Panc1 (cell line): ENCODE results near the gene USP5.

Experiments used
- REST ChIP-seq, 2 experiments: IDR thresholded peaks; 2 replicates each; pipeline ENCODE4 v1.6.1; 2011 to 2012; ENCODE audit warnings: low read depth in 2 of 2, control low read depth in 1 of 2, low read length in 1 of 2, mild to moderate bottlenecking in 1 of 2, moderate library complexity in 1 of 2; ENCODE audit not compliant: insufficient read depth in 1 of 2
- TCF7L2 ChIP-seq: IDR thresholded peaks from 2 replicates; pipeline ENCODE4 v1.6.1; 2011; ENCODE audit warnings: mild to moderate bottlenecking, low read depth, low read length, inconsistent platforms
- TF ChIP-seq, protein P1 (sequence below): fragments of 450-650 bp; IDR thresholded peaks from 2 replicates; pipeline ENCODE4 v1.5.1; 2017; ENCODE audit warnings: mild to moderate bottlenecking

DNA sequence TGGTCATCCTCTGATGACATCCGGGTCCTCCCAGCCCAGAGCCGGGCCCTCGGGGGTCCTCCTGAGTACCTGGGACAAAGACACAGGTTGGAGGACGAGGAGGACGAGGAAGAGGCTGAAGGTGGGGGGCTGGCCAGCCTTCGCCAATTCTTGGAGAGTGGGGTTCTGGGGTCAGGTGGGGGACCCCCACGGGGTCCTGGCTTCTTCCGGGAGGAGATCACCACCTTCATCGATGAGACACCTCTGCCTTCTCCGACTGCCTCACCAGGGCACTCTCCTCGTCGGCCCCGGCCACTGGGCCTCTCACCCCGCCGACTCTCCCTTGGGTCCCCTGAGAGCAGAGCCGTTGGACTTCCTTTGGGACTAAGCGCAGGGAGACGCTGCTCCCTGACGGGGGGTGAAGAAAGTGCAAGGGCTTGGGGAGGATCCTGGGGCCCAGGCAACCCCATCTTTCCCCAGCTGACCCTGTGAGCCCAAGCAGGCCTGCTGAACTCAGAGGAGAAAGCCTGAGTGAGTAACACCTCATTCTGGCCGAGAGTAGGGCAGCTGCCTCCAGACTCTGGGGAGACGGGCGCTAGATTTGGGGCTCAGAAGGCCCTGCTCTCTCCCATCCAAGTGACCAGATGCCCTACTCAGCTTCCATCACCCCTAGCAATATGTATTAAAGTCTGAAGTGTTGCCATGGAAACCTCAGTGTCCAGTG is 25.1 kb upstream of the USP5 start:
- TF ChIP-seq, protein P1, sequence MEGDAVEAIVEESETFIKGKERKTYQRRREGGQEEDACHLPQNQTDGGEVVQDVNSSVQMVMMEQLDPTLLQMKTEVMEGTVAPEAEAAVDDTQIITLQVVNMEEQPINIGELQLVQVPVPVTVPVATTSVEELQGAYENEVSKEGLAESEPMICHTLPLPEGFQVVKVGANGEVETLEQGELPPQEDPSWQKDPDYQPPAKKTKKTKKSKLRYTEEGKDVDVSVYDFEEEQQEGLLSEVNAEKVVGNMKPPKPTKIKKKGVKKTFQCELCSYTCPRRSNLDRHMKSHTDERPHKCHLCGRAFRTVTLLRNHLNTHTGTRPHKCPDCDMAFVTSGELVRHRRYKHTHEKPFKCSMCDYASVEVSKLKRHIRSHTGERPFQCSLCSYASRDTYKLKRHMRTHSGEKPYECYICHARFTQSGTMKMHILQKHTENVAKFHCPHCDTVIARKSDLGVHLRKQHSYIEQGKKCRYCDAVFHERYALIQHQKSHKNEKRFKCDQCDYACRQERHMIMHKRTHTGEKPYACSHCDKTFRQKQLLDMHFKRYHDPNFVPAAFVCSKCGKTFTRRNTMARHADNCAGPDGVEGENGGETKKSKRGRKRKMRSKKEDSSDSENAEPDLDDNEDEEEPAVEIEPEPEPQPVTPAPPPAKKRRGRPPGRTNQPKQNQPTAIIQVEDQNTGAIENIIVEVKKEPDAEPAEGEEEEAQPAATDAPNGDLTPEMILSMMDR: no peak
- TF ChIP-seq REST (IDR thresholded peaks at IDR 0.05; ENCODE audit: insufficient read depth in 1 of 2, low read depth in 2 of 2, low read length in 1 of 2) (no peak), TCF7L2 (no peak)
